Measurements from ENCODE around the gene DLX4.

GRCh38 chr17:50022463-50023130 is 53.6 kb downstream of the DLX4 start:
- TF ChIP-seq CTCF (IDR thresholded peaks at IDR 0.05; ENCODE audit: borderline replicate concordance, extremely low read depth, low read length, poor library complexity, severe bottlenecking) = no peak
- TF ChIP-seq EZH2 (IDR thresholded peaks at IDR 0.05; ENCODE audit: borderline replicate concordance, low read depth, low read length, severe bottlenecking) = no peak
